HG02884 (cell line): ENCODE measurements around the gene LMO3.

ENCODE experiments used
- ATAC-seq: cut with Tn5 transposase; IDR thresholded peaks from one replicate; pipeline ENCODE4 v1.9.1; 2021; ENCODE audit warnings: mild to moderate bottlenecking, moderate library complexity; ENCODE audit not compliant: unreplicated experiment

LMO3 gene

DNA sequence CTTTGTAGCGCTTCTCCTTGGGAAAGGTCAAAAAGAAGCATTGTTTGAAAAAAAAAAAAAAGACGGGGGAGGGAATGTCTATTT is at the start of gene LMO3:
LMO3 (minus strand) TSS at position 46 of the 84 bp plus-strand sequence. CDS start 5,302 bp downstream, outside the sequence.
- ATAC-seq = no peak

DNA sequence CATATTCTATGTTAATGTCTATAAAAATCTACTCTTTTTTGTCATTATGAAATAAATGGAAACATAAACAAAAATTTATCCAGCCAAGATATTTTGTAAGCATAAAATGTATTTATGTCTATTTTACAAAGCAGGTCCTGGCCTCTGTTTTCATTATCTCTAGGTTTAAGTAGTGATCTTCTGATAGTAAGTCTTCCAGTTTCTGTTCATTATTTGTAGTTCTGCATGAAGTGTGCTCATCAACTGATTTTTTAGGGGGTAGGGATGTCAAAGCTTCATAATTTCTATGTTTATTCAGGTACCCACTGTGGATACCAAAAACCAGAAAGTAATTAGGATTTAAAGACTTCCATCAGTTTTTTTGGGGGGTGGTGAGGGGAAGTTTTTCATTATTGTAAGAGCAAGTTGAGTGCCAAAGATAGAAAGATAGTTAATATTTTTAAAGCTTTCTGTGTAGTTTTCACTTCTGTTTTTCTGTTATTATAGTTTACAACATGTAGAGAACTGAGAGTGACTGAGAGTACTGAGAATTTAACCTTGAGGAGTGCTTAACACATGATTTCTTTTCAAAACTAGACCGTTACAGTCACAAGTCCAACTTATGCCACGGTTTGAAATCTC is 30.6 kb upstream of the LMO3 start:
- no peak for ATAC-seq

DNA sequence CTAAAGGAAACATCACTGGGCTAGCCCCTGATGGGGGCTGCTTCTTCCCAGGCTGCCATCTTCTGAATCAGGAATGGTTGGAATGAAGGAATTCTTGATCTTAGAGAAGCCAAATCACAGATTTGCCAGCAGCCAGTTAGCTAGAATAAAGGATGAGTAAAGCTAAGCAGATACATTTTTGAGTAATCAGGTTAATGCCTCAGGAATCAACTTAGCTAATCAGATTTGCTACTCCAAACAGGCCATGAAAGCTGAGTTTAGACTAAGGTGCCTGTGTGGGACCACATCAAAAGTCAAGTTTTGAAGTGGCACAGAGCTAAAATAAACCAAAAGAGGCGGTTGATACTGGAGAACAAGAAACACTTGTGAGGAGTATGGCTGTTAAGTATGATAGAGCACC is 28.8 kb upstream of the LMO3 start:
- ATAC-seq = no peak

DNA sequence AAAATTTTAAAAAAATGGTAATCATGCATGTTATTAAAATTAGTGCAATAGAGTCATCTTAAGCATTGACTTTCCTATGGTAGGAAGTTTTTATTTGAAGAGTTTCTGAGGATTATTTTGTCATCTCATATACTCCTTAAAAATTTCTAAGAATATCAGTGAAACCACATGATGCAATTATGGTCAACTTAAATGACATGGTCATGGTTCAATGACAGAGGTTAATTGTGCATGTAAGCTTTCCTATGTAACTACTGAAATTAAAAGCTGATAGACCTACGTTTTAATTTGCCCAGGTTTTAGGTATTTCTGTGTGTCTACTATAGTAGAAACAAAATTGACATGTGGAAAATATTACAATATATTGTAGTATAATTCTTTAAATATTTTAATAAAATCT is 21.0 kb upstream of the LMO3 start:
- ATAC-seq = no peak

DNA sequence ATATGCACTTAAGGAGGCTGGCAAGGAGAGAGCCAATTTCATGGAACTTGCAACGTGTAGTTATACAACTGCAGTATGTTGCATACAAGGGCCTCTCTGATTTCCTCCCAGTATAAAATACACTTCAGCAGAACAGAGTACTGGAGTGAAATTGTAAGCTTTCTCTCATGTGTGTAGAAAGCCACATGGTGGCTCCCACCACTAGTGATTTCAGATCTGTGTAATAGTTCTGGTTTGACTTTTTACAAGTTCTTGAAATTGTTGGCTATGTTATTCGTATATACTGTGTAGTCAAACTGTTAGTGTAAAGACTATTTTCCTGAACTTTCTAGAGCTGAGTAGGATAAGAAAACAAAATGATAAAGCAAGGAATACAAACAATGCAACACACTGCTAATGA is 16.4 kb upstream of the LMO3 start:
- no peak for ATAC-seq

DNA sequence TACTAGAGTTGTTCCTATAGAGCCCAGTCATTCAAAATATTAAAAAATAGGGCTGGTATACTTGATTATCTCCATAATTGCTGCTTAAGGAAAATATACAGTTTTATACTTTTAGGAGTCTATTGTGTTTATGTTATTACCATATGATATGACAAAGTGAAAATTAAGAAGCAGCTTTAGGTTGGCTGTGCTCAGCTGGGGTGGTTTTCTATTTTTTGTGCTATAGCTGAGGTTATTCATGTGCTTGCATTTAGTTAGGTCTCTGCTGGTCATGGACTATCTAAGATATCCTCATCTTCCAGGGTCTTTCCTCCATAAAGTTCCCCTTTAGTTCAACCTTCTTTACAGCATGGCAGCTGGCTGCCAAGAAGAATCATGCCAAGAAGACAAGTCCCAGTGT is 13.6 kb upstream of the LMO3 start:
- ATAC-seq = no peak

DNA sequence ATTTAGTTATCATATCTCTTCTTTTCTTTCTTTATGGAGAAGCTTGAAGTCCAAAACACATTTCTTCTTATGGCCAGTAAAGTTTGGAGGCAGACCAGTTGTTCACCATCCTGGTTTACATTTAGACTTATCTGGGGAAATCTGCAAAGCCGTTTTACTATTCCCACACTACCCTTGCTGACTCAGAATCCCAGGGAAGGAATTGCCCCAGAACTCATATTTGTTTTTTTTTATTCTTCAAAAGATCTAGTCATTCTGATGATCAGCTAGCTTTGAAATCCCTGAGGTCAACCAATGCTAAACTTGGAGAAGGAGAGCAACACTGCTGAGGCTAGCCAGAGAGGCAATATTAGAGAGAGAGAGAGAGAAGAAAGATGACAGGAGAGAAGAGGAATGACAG is 12.3 kb upstream of the LMO3 start:
- no peak for ATAC-seq

DNA sequence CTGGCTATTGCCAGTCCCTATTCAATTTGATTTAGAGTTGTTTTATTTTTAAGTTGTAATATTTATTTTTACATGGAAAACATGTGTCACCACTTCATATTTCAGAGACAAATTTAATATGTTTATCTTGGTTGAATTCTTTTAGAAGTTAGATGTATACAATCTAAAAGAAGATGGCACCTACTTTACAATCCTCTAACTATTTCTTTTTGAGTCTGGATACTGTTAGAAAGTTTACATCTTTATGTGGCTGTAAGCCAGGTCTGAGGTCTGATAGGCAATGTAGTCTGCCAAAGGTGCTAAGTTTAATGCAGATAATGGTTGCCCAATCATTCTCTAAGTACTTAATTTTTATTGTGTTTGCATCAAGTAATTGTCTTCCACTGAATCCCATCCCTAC is 7.2 kb upstream of the LMO3 start:
- no peak for ATAC-seq

DNA sequence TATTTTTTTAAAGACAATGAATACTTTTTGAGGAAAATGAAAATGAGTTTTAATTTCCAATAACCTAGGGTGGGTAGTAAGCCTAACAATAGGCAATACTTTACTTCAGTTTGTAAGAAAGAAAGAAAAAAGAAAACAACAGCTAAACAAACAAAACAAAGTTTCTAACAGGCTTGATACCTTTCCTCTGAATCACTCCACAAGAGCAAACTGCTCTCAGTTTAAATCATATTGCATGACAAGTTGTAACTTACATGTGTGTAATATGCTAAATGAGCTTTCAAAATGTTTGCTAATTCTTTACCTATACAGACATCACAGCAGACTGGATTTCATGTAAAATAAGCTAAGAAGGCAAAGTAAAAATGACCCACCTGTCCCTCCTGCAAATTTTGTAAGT is 6.7 kb upstream of the LMO3 start:
- ATAC-seq = no peak

DNA sequence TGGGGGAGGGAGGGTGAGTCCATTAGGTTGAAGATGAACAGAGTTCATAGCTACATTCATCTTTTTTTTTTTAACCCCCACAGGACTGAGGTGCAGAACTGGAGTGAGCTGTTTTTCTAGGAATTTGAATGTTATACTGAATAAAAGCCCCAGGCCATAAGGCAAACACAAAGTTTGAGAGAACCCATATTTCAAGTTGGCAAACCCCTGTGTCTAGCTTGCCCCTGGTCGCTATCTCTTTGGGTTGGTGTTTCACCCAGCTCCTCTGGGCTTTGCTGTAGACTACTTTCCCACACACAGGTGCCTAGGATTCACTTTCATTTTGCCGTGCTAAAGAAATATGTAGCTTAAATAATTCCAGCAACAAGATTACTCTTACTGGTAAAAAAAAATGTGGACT is 5.2 kb upstream of the LMO3 start:
- no peak for ATAC-seq

DNA sequence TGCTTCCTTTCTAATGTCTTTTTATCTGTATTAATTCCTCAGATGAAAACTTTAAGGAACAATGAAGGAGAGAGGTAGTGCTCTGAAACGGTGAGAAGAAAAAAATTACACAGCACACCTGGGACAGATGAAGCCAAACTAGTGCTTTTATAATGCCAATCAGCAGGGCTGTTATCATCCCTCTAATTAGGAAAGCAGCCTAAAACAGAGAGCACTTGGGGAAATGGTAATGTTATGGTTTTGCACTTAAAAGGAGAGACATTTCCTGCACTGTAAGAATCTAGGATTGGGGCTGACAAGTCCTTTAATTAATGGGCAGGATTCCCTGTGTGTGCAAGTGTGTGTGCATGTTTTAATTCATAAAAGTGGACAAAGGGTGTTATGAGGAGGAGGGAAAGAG is 4.8 kb upstream of the LMO3 start:
- ATAC-seq = no peak

DNA sequence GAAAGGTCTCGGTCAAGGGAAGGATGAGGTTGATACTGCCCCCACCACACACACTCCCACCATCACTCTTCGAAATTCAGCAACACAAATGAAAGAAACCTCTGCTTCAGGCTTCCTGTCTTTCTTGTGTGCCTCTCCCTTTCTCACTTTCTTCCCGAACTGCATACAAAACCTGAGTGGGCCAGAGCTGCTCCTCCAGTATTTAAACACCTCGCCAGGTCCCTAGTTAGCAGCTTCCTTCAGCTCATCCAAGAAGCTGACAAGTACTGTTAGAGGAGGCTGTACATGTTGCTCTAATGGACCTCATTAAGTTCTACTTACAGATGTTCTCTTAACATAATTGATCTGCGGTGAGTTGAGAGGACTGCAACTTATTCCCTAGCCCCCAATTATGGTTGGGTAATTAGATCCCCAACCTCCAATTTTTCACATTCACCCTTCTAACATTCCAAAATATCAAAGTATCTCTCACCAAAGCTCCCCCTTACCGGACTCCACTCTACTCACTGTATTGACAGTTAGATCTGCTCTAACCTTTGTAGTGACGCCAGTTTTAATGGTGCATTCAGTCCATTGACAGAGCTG is 4.1 kb upstream of the LMO3 start:
- no peak for ATAC-seq

DNA sequence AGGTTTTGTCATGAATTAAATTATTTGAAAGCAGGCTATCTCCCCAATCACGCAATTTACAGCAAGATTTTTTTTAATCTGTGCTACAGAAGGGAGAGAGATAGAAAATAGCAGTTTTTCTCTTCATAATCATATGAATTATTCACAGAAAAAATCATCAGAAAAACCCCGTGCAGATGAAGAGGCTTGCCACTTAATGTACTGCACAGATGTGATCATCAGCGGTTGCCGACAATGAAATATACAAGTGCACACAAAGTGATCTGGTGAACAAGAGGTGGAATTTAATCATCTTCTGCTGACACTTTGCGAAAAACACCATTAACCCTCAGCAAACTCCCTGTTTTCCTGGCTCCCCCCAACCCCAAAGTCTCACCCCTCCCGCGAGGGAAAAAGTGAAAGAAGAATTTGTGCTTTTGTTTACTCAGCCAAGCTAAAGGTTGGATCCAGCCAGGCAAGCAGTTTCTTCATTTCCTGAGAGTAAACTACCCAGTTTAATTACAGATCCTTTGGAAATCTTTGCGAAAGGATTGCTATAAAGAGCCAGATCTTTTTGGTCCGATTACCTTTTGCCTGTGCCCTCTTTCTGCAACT is 3.1 kb upstream of the LMO3 start:
- no peak for ATAC-seq

DNA sequence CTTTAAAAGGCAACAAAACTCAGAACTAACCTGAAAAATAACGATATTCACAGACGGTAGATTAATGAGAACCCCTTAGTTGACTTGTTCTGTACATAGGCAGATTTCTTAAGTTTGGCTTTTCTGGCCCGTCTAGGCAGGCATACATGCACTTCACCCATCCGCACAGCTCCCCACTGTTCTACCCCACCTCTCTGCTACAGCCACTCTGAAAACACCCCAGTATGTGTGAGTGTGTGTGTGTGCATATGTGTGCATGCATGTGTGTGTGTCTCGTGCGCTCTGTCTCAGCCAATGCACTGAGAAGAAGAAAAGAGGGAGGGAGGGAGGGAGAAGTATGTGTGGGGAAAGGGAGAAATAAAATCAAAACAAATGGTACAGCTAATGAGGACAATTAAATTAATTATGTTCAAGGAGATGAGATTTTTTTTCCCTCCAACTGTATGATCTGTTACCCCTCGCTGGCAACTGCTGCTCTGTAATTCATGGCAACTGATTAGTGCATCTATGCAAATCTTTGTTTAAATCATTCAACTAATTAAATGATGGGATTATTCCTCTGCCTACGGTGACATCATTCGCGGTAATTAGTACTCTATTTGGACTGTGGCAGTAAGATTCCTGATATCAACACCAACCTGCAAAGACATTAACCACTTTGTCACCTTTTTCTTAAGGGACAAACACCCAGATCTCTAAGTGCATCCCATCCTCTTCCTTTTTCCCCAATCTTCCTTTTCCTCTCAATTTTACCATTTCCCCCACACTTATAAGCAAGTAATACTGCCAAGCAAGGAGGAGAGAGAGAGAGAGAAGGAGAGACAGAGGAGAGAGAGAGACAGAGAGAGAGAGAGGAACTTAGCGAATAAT is 2.2 kb upstream of the LMO3 start:
- ATAC-seq = no peak

DNA sequence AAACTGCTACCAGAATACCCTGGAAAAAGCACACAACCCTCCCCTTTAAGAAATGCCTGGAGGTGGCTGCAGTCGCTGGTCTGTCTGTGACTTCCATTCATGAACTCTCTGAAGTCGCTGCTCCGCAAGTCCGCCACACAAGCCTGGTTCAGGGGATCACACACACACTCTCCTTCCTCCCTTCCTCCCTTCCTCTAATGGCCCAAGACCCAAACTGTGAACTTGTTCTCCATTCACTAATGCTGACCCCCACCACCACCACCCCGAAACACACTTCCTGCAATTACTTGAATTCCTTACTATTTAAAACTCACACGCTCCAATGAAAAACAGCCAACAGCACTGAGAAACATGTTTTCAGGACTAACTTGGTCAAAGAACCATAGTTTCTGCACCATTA is 1.0 kb upstream of the LMO3 start:
- no peak for ATAC-seq

DNA sequence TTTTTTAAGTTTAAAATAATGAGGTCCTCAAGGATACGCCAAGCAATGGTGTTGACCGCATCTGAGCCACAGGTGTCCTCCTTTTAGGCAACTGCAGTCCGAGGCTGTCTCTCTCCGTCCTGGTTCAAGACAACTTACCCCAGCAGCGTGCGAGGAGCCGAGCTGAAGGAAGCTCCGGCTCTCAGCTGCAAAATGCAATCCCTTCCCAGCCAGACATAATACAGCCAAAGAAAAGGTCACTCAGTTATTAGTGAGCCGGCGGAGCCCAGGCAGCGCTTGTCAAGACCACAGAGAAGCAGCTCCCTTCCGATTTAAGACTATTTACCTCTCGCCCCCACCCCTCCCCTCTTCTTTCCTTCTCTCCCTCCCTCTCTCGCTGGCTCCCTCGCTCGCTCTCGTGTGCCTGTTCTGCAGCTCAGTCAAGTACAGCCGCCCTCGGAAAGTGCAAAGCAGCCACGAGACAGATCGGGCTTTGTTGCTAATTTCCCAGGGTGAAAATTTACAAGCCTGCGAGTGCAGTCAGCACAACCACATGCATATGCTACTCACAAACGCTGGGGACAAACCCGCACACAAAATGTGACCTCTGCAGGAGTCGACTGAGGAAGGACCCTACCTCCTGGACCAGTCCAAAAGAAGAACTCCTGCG is 363 bp upstream of the LMO3 start:
- ATAC-seq = no peak

DNA sequence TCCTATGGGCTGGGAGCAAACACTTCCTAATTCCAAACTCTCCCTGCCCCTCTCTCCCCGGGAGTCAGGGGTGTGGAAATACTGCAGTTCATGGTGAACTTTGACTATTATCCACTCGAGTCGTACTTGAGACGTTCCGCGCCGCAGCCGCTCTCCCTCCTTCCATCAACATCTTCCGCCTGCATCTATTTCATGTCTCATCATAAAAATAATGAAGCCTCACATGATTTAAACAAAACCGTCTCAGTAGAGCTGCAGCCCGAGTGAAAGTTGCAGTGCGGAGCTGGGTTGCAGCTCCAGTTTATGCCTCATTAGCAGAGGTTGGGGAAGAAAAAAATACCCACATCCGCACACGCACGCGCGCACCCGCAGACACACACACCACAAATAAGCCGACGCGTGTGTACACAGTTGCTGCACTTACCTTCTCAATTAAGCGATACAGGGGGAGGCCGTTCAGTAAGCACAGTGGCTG is 283 bp downstream of the LMO3 start:
- ATAC-seq = no peak

DNA sequence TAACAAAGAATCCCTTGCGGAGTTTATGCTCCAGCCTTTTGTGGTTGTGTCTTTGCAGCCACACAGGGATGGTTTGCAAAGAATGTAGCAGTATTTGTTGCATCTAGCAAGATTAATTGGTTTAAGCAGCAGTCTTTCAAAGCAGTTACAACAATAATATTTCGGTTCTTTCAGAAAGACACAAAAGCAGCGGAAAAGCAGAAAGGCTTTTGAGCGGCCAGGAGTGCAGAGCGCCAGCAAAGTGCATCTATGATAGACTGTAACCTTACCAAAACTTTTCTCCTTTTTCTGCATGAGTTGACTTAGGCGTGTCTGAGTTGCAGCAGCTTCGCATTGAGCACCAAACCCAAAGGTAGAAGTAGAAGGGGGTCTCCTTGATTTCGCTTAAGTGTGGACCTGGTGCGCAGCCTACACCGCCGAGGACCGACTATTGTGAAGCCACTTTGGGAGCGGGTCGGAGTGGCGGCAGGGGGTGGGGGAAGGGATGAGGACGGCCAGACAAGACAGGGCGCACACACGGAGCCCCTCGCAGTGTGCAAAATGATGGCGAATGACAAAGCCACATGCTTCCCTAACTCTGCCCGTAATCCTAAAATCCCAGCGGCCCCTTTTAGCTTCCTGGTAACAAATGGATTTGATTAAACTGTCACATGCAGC is 1.2 kb downstream of the LMO3 start:
- no peak for ATAC-seq

DNA sequence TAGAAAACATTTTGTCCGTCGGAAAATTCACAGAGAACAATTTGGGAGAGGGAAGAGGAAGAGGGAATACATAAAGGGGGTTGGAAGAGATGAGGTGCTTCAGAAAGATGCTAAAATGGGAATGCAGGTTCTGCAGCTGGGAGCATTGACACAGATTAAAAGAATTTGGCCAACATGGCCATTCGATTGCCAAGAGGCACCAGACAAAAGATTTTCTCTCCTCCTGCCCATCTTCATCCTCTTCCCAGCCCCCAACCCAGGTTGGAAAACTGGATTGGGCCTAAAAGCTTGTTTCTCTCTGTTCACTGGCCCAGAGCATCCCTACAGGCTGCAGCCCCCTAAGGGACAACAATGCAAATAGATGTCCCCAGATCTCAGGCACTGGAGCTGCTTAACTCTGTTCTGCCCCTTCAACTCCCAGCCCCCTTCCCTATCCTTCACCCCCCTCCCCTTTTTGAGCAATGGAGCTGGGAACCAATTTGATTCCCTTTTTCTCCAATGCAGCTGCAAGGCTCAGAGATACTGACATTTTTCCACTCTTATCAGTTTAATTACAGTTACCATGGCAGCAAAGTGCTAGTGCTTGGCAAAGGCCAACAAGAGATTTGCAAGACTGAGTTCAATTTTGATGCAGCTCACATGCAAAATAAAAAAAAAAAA is 1.9 kb downstream of the LMO3 start:
- no peak for ATAC-seq

DNA sequence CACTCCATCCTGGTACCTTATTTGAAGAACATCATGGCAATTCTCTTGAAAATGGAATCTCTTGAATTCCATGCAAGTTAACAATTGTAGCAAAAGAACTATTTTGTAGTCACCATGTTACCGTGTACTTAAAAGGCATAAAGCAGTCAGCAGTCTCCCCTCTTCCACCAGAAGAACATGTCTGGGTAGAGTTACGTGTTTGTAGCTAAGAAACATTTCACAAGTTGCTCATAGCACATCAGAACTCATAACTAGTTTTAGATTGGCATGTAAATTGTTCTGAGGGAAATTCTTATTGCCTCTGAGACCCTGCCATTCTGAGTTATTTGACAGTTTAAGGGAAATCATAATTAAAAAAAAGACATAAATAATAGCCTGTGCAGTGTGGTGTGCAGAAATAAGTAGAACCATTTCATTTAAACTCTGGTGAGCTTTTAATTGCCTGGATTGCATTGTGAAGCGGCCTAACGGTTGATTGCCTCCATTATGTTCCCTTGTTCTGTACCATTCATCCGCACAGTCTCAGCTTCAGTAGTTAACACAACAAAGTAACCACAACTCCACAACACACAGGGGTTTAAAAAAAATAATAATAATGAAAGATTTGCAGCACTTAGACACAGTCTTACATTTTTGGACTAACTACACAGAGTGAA is 2.6 kb downstream of the LMO3 start:
- ATAC-seq = no peak
